OCI-LY1 (cell line): Measurements from ENCODE around the gene SH3BGRL3.

Experiments
- EZH2 ChIP-seq: fragments of 200-600 bp; sonication (generic), shearing (Covaris generic); IDR thresholded peaks from 2 replicates; pipeline ENCODE4 v1.8.0; 2017; ENCODE audit warnings: borderline replicate concordance, mixed run types, mild to moderate bottlenecking, antibody characterized with exemption, low read length, moderate library complexity, mixed read lengths
- TF ChIP-seq, protein P1 (sequence below): fragments of 200-600 bp; sonication (generic), shearing (Covaris generic); IDR thresholded peaks from 2 replicates; pipeline ENCODE4 v1.5.1; 2017; ENCODE audit warnings: mild to moderate bottlenecking, antibody characterized with exemption, low read length, moderate library complexity, mixed read lengths

DNA sequence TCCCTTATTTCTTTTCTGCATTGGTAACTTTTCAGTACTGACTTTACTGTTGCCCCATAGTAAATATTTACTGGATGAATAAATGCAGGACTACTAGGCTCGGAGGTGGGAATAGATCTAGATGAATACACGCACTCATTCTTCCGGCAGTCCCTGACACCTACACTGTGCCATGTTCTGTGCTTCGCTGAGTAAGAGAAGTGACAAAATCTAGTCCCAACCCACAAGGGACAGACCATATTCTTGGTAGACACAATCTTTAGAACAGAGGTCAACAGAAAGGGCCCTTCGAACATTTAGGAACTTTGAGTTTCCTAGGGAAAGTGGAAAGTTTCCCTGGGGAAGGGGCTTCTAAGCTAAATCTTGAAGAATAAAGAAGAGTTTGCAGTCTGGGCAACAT is 34.6 kb downstream of the SH3BGRL3 start:
- TF ChIP-seq, protein P1, sequence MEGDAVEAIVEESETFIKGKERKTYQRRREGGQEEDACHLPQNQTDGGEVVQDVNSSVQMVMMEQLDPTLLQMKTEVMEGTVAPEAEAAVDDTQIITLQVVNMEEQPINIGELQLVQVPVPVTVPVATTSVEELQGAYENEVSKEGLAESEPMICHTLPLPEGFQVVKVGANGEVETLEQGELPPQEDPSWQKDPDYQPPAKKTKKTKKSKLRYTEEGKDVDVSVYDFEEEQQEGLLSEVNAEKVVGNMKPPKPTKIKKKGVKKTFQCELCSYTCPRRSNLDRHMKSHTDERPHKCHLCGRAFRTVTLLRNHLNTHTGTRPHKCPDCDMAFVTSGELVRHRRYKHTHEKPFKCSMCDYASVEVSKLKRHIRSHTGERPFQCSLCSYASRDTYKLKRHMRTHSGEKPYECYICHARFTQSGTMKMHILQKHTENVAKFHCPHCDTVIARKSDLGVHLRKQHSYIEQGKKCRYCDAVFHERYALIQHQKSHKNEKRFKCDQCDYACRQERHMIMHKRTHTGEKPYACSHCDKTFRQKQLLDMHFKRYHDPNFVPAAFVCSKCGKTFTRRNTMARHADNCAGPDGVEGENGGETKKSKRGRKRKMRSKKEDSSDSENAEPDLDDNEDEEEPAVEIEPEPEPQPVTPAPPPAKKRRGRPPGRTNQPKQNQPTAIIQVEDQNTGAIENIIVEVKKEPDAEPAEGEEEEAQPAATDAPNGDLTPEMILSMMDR: no peak
- TF ChIP-seq EZH2: no peak
